SH-SY5Y (cell line): ENCODE measurements around the gene MGAT5B.

Source experiments
- GATA2 ChIP-seq: IDR thresholded peaks from 2 replicates; pipeline ENCODE4 v1.6.1; 2011; ENCODE audit warnings: mild to moderate bottlenecking, low read depth, low read length
- GATA3 ChIP-seq: IDR thresholded peaks from 2 replicates; pipeline ENCODE4 v1.6.1; 2011; ENCODE audit warnings: low read depth, mild to moderate bottlenecking, low read length, moderate library complexity

- no peak for TF ChIP-seq GATA3
- TF ChIP-seq GATA2, result no peak
Observed at GRCh38 chr17:76906463-76906862, 38.3 kb downstream of the MGAT5B start.
